Sigmoid colon (tissue), 7 donors: ENCODE data around the gene FMNL2. TPM values are rescaled to one million over a fixed set of nuclear protein-coding genes. Genes with fewer than 3 reads are reported as not detected.

Experiments
- DNase-seq: peaks from one replicate; pipeline ENCODE4 v3.0.0-alpha.2; 2019
- H3K27ac ChIP-seq, 4 donors: fragments of 200-600 bp; sonication (generic); one replicate each; pipeline ENCODE4 v1.5.1; 2016 to 2019; ENCODE audit warnings: mild to moderate bottlenecking in 1 of 4
- H3K27me3 ChIP-seq, 3 donors: fragments of 200-600 bp; sonication (generic); one replicate each; pipeline ENCODE4 v1.5.1; 2019; ENCODE audit warnings: mild to moderate bottlenecking in 1 of 3
- H3K36me3 ChIP-seq, 4 donors: fragments of 200-600 bp; sonication (generic); one replicate each; pipeline ENCODE4 v1.5.1; 2016 to 2019
- H3K4me1 ChIP-seq, 4 donors: fragments of 200-600 bp; sonication (generic); one replicate each; pipeline ENCODE4 v1.5.1; 2017 to 2019
- H3K4me3 ChIP-seq, 4 donors: fragments of 200-600 bp; sonication (generic); one replicate each; pipeline ENCODE4 v1.5.1; 2017 to 2019; ENCODE audit warnings: mild to moderate bottlenecking in 2 of 4, moderate library complexity in 1 of 4
- H3K9me3 ChIP-seq, 4 donors: fragments of 200-600 bp in 3 of 4; sonication (generic) in 3 of 4; one replicate each; pipeline versions ENCODE4 v1.5.1 to v1.6.1; 2013 to 2019
- EP300 ChIP-seq, 4 donors: sonication (generic); formaldehyde crosslinking; IDR thresholded peaks; one replicate each; pipeline ENCODE4 v1.6.1; 2017; ENCODE audit warnings: antibody characterized with exemption in 4 of 4
- POLR2A ChIP-seq, 2 donors: fragments of 450-650 bp; IDR thresholded peaks; one replicate each; pipeline ENCODE4 v1.6.1; 2016; ENCODE audit warnings: antibody characterized with exemption in 2 of 2, mild to moderate bottlenecking in 2 of 2, moderate library complexity in 2 of 2
- POLR2AphosphoS5 ChIP-seq, 4 donors: sonication (generic); formaldehyde crosslinking; IDR thresholded peaks; one replicate each; pipeline ENCODE4 v1.6.1; 2017; ENCODE audit warnings: antibody characterized with exemption in 4 of 4
- WGBS, 2 donors: extraction: QIAGEN DNeasy Blood & Tissue Kit; methylation state at CpG; one replicate each; pipeline ENCODE4 v1.1.7; 2013; 5-methylcytosine and 5-hydroxymethylcytosine counted together
- intact Hi-C: fragments of 100-400 bp; cut with DNase I; formaldehyde crosslinking; loops from one replicate; pipeline ENCODE4 v1.15.1; 2023
- polyA plus RNA-seq, 3 donors: library from polyadenylated mRNA; stranded (reverse); fragments of 200-250 nt; gene quantifications; one replicate each; pipeline ENCODE4 v1.2.3, GENCODE V29; 2013
- total RNA-seq, 4 donors: library from RNA; depleted of rRNA; stranded (reverse); fragments of >200 nt; gene quantifications; one replicate each; pipeline ENCODE4 v1.1.0, GENCODE V29; 2016
- TF ChIP-seq, protein P1 (sequence below), 4 experiments: fragments of 450-650 bp in 3 of 4; fragments of 200-600 bp in 1 of 4; IDR thresholded peaks; one replicate each; pipeline ENCODE4 v1.5.1; 2016 to 2019; ENCODE audit warnings: antibody characterized with exemption in 4 of 4, mild to moderate bottlenecking in 3 of 4, moderate library complexity in 2 of 4
- donor health status: healthy with polysubstance abuse.
- donor health status: Bipolar disorder and iron deficiency.
- donor health status: healthy.

FMNL2 gene
- total and polyA plus RNA-seq, 7 donors = 9.4 to 30.5 (median 17.8) TPM

DNA sequence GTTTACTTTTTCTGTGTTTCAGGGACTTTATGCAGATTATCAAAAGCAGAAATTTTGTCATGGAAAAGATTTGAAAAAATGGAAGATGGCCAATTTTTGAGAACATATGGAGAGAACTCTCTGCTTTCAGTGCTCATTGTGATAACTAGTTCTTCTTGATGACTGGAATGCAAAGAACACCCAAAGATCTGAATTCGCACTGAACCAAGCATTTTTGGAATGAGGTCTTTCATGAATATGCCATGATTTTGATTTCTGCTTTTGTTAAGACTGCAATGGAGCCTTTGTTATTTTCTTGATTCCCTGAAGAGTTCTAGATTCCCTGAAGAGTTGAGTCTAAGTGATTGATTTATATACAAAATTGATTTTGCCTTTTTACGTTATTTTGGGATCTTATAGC is 124.1 kb downstream of the FMNL2 start:
- 93 to 94% methylated on average over 2 of the region's 2 CpGs for WGBS, 2 donors
- intact Hi-C loops = no loop called here
- Histone ChIP-seq H3K36me3 (no peaks in the 10 kb centered on the region), H3K27me3 (no peaks in the 10 kb centered on the region), H3K9me3 (no peaks in the 10 kb centered on the region), H3K4me1 (peaks cover 0 to 5% (median 0%) of the 10 kb centered on the region in 4 donors), H3K4me3 (no peak overlapping the region), H3K27ac (no peak overlapping the region)
- DNase-seq = no peak
- no peak for TF ChIP-seq POLR2AphosphoS5 (IDR thresholded peaks at IDR 0.05)
- no peak for TF ChIP-seq POLR2A (IDR thresholded peaks at IDR 0.05)
- TF ChIP-seq, protein P1, sequence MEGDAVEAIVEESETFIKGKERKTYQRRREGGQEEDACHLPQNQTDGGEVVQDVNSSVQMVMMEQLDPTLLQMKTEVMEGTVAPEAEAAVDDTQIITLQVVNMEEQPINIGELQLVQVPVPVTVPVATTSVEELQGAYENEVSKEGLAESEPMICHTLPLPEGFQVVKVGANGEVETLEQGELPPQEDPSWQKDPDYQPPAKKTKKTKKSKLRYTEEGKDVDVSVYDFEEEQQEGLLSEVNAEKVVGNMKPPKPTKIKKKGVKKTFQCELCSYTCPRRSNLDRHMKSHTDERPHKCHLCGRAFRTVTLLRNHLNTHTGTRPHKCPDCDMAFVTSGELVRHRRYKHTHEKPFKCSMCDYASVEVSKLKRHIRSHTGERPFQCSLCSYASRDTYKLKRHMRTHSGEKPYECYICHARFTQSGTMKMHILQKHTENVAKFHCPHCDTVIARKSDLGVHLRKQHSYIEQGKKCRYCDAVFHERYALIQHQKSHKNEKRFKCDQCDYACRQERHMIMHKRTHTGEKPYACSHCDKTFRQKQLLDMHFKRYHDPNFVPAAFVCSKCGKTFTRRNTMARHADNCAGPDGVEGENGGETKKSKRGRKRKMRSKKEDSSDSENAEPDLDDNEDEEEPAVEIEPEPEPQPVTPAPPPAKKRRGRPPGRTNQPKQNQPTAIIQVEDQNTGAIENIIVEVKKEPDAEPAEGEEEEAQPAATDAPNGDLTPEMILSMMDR (IDR thresholded peaks at IDR 0.05) = no peak
- no peak for TF ChIP-seq EP300 (IDR thresholded peaks at IDR 0.05)

DNA sequence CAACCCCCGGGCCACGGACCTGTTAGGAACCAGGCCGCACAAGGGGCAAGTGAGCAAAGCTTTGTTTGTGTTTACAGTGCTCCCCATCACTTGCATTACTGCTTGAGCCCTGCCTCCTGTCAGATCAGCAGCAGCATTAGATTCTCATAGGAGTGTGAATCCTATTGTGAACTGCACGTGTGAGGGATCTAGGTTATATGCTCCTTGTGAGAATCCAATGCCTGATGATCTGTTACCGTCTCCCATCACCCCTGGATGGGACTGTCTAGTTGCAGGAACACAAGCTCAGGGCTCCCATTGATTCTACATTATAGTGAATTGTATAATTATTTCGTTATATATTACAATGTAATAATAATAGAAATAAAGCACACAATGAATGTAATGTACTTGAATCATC is 125.6 kb downstream of the FMNL2 start:
- intact Hi-C loops = loop anchor here (10.0 kb wide), 1 partner anchor 126 kb away; the partner anchor contains the start of gene FMNL2
- no peak for TF ChIP-seq EP300 (IDR thresholded peaks at IDR 0.05)
- TF ChIP-seq POLR2AphosphoS5 (IDR thresholded peaks at IDR 0.05) = no peak
- TF ChIP-seq, protein P1 (IDR thresholded peaks at IDR 0.05) = no peak
- no peak for TF ChIP-seq POLR2A (IDR thresholded peaks at IDR 0.05)
- 93 to 94% methylated on average over 6 of the region's 6 CpGs for WGBS, 2 donors
- Histone ChIP-seq H3K9me3 (no peaks in the 10 kb centered on the region), H3K4me3 (no peak overlapping the region), H3K27me3 (no peaks in the 10 kb centered on the region), H3K36me3 (no peaks in the 10 kb centered on the region), H3K4me1 (peaks cover 0 to 15% (median 6%) of the 10 kb centered on the region in 4 donors), H3K27ac (no peak overlapping the region)
- DNase-seq = no peak

DNA sequence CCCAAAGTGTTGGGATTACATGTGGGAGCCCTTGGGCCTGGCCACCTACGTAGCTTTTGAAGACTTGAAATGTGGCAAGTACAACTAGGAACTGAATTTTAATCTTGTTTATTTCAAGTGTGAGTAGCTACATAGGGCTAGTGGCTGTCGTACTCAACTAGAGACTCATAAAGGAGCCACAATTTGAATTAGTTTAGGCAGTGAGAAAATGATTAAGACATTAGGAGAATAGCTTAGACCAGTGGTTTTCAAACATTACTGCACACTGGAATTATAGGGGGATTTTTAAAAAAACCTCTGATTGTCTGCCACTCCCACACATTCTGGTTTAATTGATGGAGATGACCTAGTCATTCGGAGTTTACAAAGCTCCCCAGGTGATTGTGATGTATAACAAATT is 127.1 kb downstream of the FMNL2 start:
- TF ChIP-seq, protein P1 (IDR thresholded peaks at IDR 0.05) = no peak
- TF ChIP-seq POLR2AphosphoS5 (IDR thresholded peaks at IDR 0.05) = no peak
- no peak for TF ChIP-seq POLR2A (IDR thresholded peaks at IDR 0.05)
- no peak for TF ChIP-seq EP300 (IDR thresholded peaks at IDR 0.05)
- Histone ChIP-seq H3K36me3 (no peaks in the 10 kb centered on the region), H3K4me1 (peaks cover 0 to 28% (median 20%) of the 10 kb centered on the region in 4 donors), H3K27ac (no peak overlapping the region), H3K9me3 (no peaks in the 10 kb centered on the region), H3K4me3 (no peak overlapping the region), H3K27me3 (no peaks in the 10 kb centered on the region)
- DNase-seq = no peak
- WGBS, 2 donors = 86% methylated on average over 3 of the region's 3 CpGs
- intact Hi-C loops = loop anchor here (10.0 kb wide), 1 partner anchor 127 kb away; the partner anchor contains the start of gene FMNL2

DNA sequence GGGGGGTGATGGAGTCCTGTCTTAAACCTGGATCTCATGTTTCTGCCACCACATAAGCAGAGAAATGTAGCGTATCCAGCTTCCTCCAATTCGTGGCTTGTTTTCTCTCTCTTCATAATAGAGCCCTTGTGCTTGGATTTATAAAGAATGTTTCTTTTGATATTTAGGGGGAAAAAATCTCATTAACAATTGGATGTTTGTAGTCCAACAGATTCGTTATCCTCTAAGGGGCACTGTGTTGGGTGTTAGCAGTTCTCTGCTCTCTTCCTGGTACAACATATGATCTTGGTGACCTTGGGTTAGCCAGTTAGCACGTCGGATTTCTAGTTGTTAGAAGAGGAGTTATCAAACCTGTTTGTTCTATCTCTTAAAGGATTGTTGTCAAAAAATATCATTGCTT is 127.8 kb downstream of the FMNL2 start:
- H3K9me3 ChIP-seq = no peaks in the 10 kb centered on the region
- H3K4me1 ChIP-seq = peaks cover 0 to 34% (median 26%) of the 10 kb centered on the region in 4 donors
- DNase-seq = no peak
- WGBS, 2 donors = 52 to 80% methylated on average over 5 of the region's 5 CpGs
- intact Hi-C loops = loop anchor here (10.0 kb wide), 1 partner anchor 128 kb away; the partner anchor contains the start of gene FMNL2
- H3K27me3 ChIP-seq = no peaks in the 10 kb centered on the region
- no peak for TF ChIP-seq POLR2AphosphoS5 (IDR thresholded peaks at IDR 0.05)
- TF ChIP-seq EP300 (IDR thresholded peaks at IDR 0.05) = no peak
- no peak for TF ChIP-seq POLR2A (IDR thresholded peaks at IDR 0.05)
- TF ChIP-seq, protein P1 (IDR thresholded peaks at IDR 0.05) = no peak
- H3K36me3 ChIP-seq = no peaks in the 10 kb centered on the region
- no peak overlapping the region for H3K4me3 ChIP-seq
- no peak overlapping the region for H3K27ac ChIP-seq
